Activated CD4-positive, alpha-beta T cell treated with anti-CD3 and anti-CD28 coated beads, Interleukin-2, Interleukin-4, amounts not matched to agents 100 ng/mL and 50 ng/mL, durations not matched to agents 16 hours and 8 hours (primary cell): Measurements from ENCODE around the gene TMIE.

Source experiments
- DNase-seq: peaks from one replicate; pipeline ENCODE4 v3.0.0-alpha.2; 2020; ENCODE audit warnings: low spot score

The TMIE gene

GRCh38 chr3:46709157-46709654 is 8.0 kb downstream of the TMIE start:
- no peak for DNase-seq

- DNase-seq = no peak
These were observed 8.5 kb downstream of the TMIE start for GRCh38 chr3:46709721-46710120.

GRCh38 chr3:46710229-46710628 is 9.0 kb downstream of the TMIE start:
- DNase-seq = no peak

GRCh38 chr3:46710671-46711295 is 9.6 kb downstream of the TMIE start:
- DNase-seq = no peak

GRCh38 chr3:46711305-46711704 is 10.1 kb downstream of the TMIE start:
- DNase-seq = no peak

GRCh38 chr3:46711760-46712159 is 10.6 kb downstream of the TMIE start:
- no peak for DNase-seq

- no peak for DNase-seq
These were observed 11.2 kb downstream of the TMIE start for GRCh38 chr3:46712191-46713049.

GRCh38 chr3:46713050-46713897 is 12.1 kb downstream of the TMIE start:
- DNase-seq = no peak

GRCh38 chr3:46713898-46714552 is 12.8 kb downstream of the TMIE start:
- peak; percentile 62 for DNase-seq

- no peak for DNase-seq
These were observed 13.7 kb downstream of the TMIE start for GRCh38 chr3:46714728-46715506.

GRCh38 chr3:46715507-46716175 is 14.4 kb downstream of the TMIE start:
- DNase-seq = no peak

GRCh38 chr3:46716461-46717441 is 15.6 kb downstream of the TMIE start:
- DNase-seq = no peak

GRCh38 chr3:46717447-46718231 is 16.4 kb downstream of the TMIE start, which contains the start of gene PRSS50:
Gene PRSS50, minus strand, starts transcription at chr3:46717869. Its CDS starts 45 bp downstream, at chr3:46717824.
- DNase-seq = peak; percentile 33

- DNase-seq = no peak
These were observed 17.9 kb downstream of the TMIE start for GRCh38 chr3:46719044-46719565.

- no peak for DNase-seq
These were observed 18.6 kb downstream of the TMIE start for GRCh38 chr3:46719735-46720271.

GRCh38 chr3:46721009-46721408 is 19.8 kb downstream of the TMIE start:
- DNase-seq = no peak

- DNase-seq = no peak
These were observed 21.3 kb downstream of the TMIE start for GRCh38 chr3:46722443-46722842.

- DNase-seq = peak; percentile 48
These were observed 23.2 kb downstream of the TMIE start for GRCh38 chr3:46724424-46724823.
